HG03280 (cell line): Measurements from ENCODE around the gene GATAD2A.

Experiments
- ATAC-seq: cut with Tn5 transposase; IDR thresholded peaks from one replicate; pipeline ENCODE4 v1.9.1; 2021; ENCODE audit warnings: mild to moderate bottlenecking, moderate library complexity; ENCODE audit not compliant: unreplicated experiment

GATAD2A gene

DNA sequence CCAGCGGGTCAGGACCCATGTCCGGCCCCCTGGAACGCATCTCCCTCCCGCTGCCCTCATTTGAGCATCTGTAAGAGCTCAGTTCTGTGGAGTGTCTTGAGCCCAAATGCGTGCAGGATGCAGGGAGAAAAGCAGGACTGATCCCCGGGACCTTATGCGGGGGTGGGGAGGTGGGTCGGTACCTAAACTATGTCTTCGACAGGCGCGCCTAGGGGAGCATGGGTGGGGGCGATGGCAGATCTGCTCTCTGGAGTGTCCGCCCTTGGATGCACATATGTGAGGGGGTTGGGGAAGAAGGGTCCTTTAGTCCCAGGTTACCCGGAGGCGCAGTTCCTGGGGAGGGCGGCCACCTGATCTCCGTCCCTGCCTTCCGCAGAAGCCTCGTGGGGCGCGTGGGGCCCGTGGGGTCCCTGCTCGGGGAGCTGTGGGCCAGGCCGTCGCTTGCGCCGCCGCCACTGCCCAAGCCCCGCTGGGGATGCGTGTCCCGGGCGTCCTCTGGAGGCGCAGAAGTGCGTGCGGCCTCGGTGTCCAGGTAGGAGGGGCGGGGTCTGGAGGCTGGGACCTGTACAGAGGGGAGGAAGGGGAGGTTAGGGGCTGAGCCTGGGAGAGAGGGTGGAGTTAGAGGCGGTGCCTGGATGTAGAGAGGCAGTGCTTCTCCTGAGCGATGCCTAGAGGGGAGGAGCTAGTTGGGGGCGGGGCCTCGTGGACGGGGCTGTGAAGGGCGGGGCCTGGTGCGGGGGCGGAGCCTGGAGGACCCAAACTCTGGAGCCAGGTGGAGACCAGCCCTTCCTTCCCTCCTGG, 135.4 kb downstream of the GATAD2A start:
- no peak for ATAC-seq

DNA sequence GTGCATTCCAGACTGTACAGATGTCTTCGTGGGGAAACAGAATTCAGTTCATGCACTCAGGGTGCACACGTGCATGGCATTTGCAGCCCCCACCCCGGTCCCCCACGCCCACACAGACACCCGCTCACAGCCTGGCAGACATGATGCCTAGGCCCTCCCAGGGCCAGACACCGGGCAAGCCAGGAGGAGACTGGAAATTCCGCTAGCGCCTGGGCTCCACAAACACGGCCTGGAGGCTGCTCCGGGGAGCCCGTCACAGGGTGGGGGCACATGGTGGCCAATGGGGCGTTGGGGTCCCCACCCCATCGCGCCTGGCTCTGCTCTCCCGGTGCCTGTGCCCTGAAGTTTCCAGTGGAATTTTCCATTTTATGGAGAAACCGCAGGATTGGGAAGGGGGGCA, 136.1 kb downstream of the GATAD2A start:
- ATAC-seq: no peak

DNA sequence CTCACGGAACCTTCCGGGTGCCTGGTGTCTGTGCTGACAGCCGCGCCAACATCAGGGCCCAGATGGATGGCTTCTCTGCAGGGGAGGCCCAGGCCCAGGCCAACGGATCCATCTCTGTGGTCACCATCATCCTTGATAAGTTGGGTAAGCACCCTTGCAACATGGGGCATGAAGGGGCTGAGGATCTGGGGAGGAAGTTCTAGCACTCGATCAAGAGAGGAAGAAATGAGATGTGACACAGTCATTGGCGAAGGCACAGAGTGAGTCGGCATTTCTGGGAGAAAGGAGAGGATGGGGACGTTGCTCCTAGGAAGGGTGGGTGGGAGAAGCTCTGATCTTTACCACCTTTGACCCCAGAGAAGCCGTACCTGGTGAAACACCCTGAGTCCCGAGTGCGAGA, 137.0 kb downstream of the GATAD2A start:
- ATAC-seq: no peak

- no peak for ATAC-seq
These were observed 137.6 kb downstream of the GATAD2A start for GRCh38 chr19:19543101-19543500.

GRCh38 chr19:19543640-19544039, 138.2 kb downstream of the GATAD2A start:
- ATAC-seq: no peak

GRCh38 chr19:19544257-19544953, 138.9 kb downstream of the GATAD2A start:
- no peak for ATAC-seq

DNA sequence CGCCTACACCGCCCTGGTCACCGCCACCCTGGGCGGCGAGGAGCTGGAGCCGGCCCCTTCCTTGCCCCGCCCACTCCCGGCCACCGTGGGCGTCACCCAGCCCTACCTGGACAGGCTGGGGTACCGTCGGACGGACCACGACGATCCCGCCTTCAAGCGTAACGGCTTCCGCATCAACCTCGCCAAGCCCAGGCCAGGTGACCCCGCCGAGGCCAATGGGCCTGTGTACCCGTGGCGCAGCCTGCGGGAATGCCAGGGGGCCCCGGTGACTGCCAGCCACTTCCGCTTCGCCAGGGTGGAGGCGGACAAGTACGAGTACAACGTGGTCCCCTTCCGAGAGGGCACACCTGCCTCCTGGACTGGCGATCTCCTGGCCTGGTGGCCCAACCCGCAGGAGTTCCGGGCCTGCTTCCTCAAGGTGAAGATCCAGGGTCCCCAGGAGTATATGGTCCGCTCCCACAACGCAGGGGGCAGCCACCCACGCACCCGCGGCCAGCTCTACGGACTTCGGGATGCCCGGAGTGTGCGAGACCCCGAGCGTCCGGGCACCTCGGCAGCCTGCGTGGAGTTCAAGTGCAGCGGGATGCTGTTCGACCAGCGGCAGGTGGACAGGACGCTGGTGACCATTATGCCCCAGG, 139.6 kb downstream of the GATAD2A start:
- no peak for ATAC-seq

DNA sequence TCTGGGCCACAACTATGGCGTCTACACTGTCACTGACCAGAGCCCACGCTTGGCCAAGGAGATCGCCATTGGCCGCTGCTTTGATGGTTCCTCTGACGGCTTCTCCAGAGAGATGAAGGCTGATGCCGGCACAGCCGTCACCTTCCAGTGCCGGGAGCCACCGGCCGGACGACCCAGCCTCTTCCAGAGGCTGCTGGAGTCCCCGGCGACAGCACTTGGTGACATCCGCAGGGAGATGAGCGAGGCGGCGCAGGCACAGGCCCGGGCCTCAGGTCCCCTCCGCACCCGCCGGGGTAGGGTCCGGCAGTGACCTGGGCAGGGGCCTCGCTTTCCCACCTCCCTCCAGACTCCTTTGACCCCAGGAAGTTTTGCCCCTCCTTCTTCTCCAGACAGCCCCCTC, 140.2 kb downstream of the GATAD2A start:
- ATAC-seq: no peak

GRCh38 chr19:19546751-19547162, 141.3 kb downstream of the GATAD2A start:
- ATAC-seq: no peak

GRCh38 chr19:19547674-19548336, 142.3 kb downstream of the GATAD2A start:
- ATAC-seq: no peak

DNA sequence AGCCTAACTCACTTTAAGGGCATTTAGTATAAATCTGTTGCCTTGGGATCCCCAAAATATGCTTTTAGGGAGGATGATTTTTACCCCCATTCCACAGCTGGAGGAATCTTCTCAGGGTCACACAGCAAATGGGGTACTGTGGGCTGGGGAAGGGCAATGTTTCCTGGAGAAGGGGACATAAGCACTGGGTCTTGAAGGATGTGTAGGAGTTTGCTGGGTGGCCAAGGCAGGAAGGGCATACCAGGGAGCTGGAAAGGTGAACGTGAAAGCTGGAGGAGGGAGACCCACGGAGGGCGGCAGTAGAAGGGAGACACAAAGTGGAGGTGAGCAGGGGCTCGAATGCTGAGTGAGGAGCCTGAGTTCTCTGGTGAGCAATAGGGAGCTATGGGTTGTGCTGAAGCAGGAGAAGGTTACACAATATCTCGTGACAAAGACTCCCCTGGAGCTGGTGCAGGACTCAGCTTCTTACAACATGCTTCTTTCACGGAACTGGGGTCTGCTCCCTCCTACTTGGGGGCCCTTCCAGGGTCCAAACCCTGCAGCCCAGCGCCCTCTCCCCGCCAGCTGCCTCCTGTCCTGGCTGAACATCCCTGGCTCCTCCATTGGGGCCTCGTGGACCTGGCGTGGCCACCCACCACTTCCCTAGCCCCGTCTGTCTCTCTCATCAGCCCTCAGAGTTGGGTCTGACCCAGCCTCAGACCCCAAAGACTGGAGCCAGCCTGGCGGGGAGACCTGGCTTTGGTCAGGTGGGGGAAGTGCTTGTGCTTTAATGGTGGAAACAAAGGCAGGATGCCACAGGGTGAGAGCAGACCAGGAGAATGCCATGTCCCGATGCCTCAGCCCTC, 143.7 kb downstream of the GATAD2A start:
- ATAC-seq: no peak

DNA sequence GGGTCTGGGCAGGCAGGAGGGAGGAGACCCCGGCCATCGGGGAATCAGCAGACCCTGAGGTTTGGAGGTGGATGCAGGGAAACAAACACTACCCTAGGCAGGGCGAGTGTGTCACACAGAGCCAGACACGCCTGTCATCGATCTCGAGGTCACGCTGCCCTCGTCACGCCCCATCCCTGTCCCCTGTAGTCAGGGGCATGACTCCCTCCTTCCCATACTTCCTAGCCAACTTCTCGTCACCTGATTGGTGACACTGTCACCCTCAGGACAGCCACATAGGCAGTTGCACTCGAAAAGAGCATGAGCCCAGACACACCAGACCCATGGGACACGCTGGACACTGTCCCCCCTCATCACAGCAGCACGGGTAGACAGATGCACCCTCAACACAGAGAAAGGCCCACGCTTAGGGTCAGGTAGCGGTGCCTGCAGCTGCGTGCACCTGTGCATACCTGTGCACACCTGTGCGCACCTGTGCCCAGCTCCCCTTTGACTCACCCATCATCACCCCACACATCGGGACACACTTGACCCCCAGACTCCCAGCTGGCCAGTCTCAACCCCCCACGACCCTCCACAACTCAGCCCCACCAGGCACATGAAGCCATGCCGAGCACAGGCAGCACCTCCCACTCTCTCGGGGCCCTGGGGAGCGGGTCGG, 144.5 kb downstream of the GATAD2A start:
- ATAC-seq: no peak

GRCh38 chr19:19550485-19550929, 145.0 kb downstream of the GATAD2A start:
- ATAC-seq: no peak

DNA sequence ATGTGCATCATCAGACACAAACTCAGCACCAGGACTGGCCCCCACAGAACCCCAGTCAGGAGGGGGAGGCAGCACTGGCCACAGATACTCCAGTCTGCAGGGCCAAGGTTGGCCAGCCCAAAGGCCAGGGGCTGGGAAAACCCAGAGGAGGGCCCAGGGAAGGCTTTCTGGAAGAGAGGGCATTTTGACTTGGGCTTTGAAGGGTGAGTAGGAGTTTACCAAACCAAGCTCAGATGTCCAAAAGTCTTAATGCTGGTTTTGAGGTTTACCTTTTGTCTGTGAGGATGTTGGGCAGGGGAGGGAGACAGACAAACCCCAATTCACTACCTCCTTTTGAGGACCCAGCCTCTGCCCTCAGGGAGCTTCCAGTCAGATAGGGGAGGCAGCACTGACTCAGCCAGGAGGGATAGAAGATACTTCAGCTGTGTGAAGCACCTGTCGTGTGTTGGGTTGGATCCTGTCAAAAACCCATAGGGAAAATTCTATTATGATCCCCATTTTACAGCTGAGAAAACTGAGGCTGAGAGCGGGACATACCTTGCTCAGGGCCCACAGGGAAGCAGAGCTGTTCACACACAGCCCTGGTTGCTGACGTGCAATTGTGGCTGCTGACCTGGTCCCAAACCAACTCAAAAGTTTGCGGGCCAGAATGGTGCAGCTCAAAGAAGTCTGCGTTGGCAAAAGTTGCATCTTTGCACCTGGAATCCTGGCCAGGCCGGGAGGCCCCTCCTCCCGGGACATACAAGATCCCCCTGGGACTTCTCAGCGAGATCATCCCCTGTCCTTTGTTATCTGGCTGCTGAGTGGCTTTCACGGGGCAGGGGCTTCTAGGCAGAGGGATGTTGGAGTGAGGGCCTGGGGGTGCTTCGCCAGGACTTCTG, 145.7 kb downstream of the GATAD2A start:
- no peak for ATAC-seq

- ATAC-seq: no peak
These were observed 146.3 kb downstream of the GATAD2A start for GRCh38 chr19:19551853-19552192.

DNA sequence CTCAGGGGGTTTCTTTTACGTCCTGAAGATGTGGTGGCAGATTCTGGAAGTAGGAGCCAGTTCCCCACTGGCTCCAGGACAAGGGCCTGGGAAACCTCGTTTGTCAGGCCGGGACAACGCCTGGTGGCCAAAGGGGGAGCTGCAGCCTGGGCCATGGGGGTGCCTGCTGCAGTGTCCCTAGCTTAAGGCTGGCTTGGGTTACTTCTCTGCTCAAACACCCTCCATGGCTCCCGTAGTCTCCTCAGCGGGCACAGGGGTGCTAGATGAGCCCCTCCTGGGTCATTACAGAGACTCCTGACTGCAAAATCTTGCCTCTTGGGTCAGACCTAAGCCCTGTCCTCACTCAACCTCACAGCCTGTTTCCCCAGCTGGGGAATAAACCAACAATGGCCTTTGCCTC, 147.3 kb downstream of the GATAD2A start:
- ATAC-seq: no peak

DNA sequence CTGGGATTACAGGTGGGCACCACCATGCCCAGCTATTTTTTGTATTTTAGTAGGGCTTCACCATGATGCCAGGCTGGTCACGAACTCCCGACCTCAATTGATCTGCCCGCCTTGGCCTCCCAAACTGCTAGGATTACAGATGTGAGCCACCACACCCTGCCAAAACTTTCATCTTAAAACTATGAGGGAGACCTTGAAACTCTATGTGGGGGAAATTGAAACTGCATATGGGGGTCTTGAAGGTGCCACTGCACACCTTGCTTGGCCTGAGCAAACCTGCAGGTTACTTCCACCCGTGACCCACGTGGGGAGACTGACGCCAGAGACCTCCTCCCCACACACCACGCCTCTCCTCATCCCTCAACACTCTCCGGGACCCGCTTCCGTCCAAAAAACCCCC, 148.2 kb downstream of the GATAD2A start:
- no peak for ATAC-seq

DNA sequence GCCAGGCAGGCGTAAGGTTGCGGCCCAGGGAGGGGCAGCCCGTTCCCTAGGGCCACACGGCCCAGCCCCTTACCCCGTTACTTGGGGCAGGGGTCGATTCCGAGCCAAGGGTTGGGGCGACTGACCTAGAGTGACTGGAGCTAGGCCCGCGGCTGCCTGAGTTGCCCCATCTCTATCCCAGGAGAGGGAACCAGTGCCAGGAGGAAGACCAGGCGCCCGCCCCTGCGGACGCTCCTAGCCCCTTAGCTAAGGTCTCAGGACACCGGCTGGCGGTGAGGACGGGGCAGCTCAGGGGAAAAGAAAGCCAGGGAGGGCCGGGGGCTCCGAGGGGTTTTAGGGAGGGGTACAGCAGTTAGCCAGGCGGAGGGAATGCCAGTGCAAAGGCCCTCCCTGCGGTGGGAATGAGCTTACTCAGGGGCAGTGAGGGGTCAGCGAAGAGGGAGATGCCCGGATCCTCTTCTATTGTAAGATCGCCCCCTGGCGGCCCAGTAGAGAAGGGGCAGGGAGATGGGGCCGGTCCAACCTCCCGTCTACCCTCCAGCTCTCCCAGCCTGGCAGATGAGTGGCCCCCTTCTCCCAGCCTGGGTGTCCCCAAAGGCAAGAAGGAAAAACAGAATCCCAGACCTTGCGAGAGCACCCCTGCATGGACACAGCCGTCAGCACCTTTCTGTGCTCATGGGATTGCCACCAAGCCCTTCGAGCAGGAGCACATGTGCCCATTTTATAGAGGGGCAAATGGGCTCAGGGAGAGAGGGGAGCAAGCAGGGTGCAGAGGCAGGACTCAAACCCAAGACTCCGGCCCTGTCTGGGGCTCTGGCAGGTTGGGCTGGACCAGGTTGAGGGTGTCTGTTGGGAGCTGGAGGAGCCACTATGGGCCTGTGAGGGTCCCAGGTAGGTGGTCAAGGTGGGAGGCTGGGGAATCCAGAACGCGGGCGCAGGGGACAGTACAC, 148.9 kb downstream of the GATAD2A start:
- no peak for ATAC-seq
